ENCODE results near the gene CDH18. TPM values are rescaled to one million over a fixed set of nuclear protein-coding genes. Genes with fewer than 3 reads are reported as not detected.

The CDH18 gene
- polyA plus RNA-seq, 1 donor from 2014 or later: 5.6 TPM

DNA sequence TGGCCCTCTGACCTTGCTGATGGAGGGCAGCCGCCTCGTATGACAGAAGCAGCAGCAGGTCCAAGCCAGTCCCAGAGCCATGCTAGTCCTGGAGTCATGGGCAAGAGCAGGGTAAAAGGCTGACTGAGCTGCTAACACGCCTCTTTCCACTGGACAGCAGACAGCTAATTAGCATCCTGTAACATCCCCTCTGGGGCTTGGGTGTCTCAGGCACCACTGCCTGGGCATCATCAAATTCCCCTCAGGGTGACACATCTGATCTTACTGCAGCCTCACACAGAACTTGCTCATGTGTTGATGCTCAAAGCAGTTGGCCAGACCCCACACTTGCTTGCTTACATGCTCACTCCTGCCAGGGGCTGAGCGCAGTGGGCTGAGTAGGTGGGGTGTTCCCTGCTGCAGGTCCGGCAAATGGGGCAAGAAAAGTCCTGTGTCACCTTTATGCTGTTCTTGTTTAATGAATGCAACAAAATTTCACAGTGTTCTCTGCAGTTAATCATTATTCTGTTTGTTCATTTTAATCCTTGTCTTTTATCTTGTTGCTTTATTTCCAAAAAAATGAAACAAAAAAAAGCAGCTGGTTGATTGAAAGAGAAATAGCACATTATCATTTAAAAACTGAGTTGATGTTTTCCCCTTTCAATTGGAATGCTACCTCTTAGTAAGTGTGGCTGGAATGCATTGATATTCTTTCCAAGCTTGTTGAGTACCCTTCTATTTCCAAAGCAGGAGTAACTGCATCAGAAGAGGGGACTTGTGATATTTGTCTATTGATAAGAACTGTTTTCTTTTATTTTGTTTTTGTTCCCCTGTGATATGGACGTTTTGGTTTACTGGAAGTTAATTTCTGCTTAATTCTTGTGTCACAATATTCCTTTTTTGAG, 254.1 kb downstream of the CDH18 start:
- H3K4me3 ChIP-seq (ENCODE audit: low read length): no peak overlapping the region
- no peaks in the 10 kb centered on the region for H4K20me1 ChIP-seq (ENCODE audit: insufficient read depth)
- no peaks in the 10 kb centered on the region for H3K36me3 ChIP-seq (ENCODE audit: insufficient read depth, low read length)
- H3K27ac ChIP-seq (ENCODE audit: low read length): no peak overlapping the region
- H3K27me3 ChIP-seq (ENCODE audit: insufficient read depth, low read depth, low read length): no peaks in the 10 kb centered on the region
- TF ChIP-seq EP300 (conservative IDR thresholded peaks at IDR 0.05; ENCODE audit: poor library complexity, severe bottlenecking) (no peak), RAD21 (conservative IDR thresholded peaks at IDR 0.05) (no peak), EZH2 (IDR thresholded peaks at IDR 0.05; ENCODE audit: borderline replicate concordance, insufficient read depth, low read length, poor library complexity, severe bottlenecking) (no peak), POLR2AphosphoS5 (IDR thresholded peaks at IDR 0.05) (no peak), TAF1 (IDR thresholded peaks at IDR 0.05; ENCODE audit: low read depth) (no peak), SMC3 (conservative IDR thresholded peaks at IDR 0.05; ENCODE audit: poor library complexity) (no peak), MXI1 (conservative IDR thresholded peaks at IDR 0.05; ENCODE audit: poor library complexity, severe bottlenecking) (no peak), CTCF (IDR thresholded peaks at IDR 0.05; ENCODE audit: poor library complexity, severe bottlenecking) (no peak)
- TF ChIP-seq, protein P1, sequence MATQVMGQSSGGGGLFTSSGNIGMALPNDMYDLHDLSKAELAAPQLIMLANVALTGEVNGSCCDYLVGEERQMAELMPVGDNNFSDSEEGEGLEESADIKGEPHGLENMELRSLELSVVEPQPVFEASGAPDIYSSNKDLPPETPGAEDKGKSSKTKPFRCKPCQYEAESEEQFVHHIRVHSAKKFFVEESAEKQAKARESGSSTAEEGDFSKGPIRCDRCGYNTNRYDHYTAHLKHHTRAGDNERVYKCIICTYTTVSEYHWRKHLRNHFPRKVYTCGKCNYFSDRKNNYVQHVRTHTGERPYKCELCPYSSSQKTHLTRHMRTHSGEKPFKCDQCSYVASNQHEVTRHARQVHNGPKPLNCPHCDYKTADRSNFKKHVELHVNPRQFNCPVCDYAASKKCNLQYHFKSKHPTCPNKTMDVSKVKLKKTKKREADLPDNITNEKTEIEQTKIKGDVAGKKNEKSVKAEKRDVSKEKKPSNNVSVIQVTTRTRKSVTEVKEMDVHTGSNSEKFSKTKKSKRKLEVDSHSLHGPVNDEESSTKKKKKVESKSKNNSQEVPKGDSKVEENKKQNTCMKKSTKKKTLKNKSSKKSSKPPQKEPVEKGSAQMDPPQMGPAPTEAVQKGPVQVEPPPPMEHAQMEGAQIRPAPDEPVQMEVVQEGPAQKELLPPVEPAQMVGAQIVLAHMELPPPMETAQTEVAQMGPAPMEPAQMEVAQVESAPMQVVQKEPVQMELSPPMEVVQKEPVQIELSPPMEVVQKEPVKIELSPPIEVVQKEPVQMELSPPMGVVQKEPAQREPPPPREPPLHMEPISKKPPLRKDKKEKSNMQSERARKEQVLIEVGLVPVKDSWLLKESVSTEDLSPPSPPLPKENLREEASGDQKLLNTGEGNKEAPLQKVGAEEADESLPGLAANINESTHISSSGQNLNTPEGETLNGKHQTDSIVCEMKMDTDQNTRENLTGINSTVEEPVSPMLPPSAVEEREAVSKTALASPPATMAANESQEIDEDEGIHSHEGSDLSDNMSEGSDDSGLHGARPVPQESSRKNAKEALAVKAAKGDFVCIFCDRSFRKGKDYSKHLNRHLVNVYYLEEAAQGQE (IDR thresholded peaks at IDR 0.05; ENCODE audit: borderline replicate concordance): no peak
- H3K9me3 ChIP-seq (ENCODE audit: low read length): no peaks in the 10 kb centered on the region
- H3F3A ChIP-seq (ENCODE audit: insufficient read depth, low read length, poor library complexity, severe bottlenecking): no peaks in the 10 kb centered on the region
- no peaks in the 10 kb centered on the region for H3K9me2 ChIP-seq (ENCODE audit: insufficient read depth, low read length)
- H3K79me2 ChIP-seq (replicated peaks; ENCODE audit: insufficient read depth, low read length): no peaks in the 10 kb centered on the region
- H2AFZ ChIP-seq (ENCODE audit: low read depth, low read length): no peak overlapping the region
- no peak overlapping the region for H3K9ac ChIP-seq (ENCODE audit: low read length)
- no peak overlapping the region for H3K4me2 ChIP-seq (ENCODE audit: low read length)

- no peak overlapping the region for H2AFZ ChIP-seq (ENCODE audit: low read depth, low read length)
- H3K27ac ChIP-seq (ENCODE audit: low read length): no peak overlapping the region
- no peak for TF ChIP-seq RAD21 (conservative IDR thresholded peaks at IDR 0.05)
- no peak for TF ChIP-seq TAF1 (IDR thresholded peaks at IDR 0.05; ENCODE audit: low read depth)
- TF ChIP-seq CTCF (IDR thresholded peaks at IDR 0.05; ENCODE audit: poor library complexity, severe bottlenecking): no peak
- TF ChIP-seq MXI1 (conservative IDR thresholded peaks at IDR 0.05; ENCODE audit: poor library complexity, severe bottlenecking): no peak
- no peak for TF ChIP-seq POLR2AphosphoS5 (IDR thresholded peaks at IDR 0.05)
- TF ChIP-seq SMC3 (conservative IDR thresholded peaks at IDR 0.05; ENCODE audit: poor library complexity): no peak
- TF ChIP-seq, protein P1 (IDR thresholded peaks at IDR 0.05; ENCODE audit: borderline replicate concordance): no peak
- TF ChIP-seq EP300 (conservative IDR thresholded peaks at IDR 0.05; ENCODE audit: poor library complexity, severe bottlenecking): no peak
- TF ChIP-seq EZH2 (IDR thresholded peaks at IDR 0.05; ENCODE audit: borderline replicate concordance, insufficient read depth, low read length, poor library complexity, severe bottlenecking): no peak
Measured at GRCh38 chr5:19728571-19728970, 259.4 kb downstream of the CDH18 start.

More at GRCh38 chr5:19728571-19728970, 259.4 kb downstream of the CDH18 start:
- Histone ChIP-seq H4K20me1 (ENCODE audit: insufficient read depth) (no peaks in the 10 kb centered on the region), H3K36me3 (ENCODE audit: insufficient read depth, low read length) (no peaks in the 10 kb centered on the region), H3K4me2 (ENCODE audit: low read length) (no peak overlapping the region), H3K4me3 (ENCODE audit: low read length) (no peak overlapping the region), H3F3A (ENCODE audit: insufficient read depth, low read length, poor library complexity, severe bottlenecking) (no peaks in the 10 kb centered on the region), H3K27me3 (ENCODE audit: insufficient read depth, low read depth, low read length) (no peaks in the 10 kb centered on the region), H3K9ac (ENCODE audit: low read length) (no peak overlapping the region), H3K9me2 (ENCODE audit: insufficient read depth, low read length) (no peaks in the 10 kb centered on the region), H3K79me2 (replicated peaks; ENCODE audit: insufficient read depth, low read length) (no peaks in the 10 kb centered on the region), H3K9me3 (ENCODE audit: low read length) (no peaks in the 10 kb centered on the region)

Measured in neural cell (in vitro differentiated cells).